ENCODE measurements around the gene C1orf52.

DNA sequence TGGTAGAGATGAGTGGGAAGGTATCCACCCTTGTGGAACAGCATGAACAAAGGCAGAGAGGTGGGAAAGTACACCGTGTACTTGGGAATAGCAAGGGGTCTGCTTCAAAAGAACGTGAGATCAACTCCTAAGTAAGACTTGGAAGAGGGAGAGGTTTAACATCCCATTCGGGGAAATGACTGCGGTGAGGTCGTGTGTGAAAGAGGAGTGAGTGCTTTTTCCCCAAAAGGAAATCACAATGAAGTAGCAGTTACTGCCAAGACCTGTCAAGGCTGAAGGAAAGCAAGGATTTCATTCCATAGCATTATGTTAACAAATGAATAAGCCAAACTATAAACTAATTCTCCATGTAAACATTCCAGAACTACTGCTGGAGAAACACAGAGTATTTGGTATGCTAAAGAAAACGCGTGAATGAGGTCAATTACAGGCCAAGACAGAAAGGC lies 38.7 kb downstream of the C1orf52 start:
- TF ChIP-seq, protein P1, sequence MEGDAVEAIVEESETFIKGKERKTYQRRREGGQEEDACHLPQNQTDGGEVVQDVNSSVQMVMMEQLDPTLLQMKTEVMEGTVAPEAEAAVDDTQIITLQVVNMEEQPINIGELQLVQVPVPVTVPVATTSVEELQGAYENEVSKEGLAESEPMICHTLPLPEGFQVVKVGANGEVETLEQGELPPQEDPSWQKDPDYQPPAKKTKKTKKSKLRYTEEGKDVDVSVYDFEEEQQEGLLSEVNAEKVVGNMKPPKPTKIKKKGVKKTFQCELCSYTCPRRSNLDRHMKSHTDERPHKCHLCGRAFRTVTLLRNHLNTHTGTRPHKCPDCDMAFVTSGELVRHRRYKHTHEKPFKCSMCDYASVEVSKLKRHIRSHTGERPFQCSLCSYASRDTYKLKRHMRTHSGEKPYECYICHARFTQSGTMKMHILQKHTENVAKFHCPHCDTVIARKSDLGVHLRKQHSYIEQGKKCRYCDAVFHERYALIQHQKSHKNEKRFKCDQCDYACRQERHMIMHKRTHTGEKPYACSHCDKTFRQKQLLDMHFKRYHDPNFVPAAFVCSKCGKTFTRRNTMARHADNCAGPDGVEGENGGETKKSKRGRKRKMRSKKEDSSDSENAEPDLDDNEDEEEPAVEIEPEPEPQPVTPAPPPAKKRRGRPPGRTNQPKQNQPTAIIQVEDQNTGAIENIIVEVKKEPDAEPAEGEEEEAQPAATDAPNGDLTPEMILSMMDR (conservative IDR thresholded peaks at IDR 0.05; ENCODE audit: low read depth, low read length), result no peak
- no peak for TF ChIP-seq EZH2 (IDR thresholded peaks at IDR 0.05; ENCODE audit: borderline replicate concordance, low read depth, low read length, poor library complexity, severe bottlenecking)
